NCI-H345 treated with DMSO at 0.1 percent for 48 hours (cell line): ENCODE measurements around the gene RAB30.
"Not testable (repeated sequence)": the region's sequence is repeated elsewhere in the genome, so short reads cannot be mapped to it uniquely, and the experiment has no call there.

Source experiments
- DNase-seq: peaks from one replicate; lab custom pipeline; 2025; ENCODE audit not compliant: unreplicated experiment; lab: John Stamatoyannopoulos, UW

RAB30 gene

DNA sequence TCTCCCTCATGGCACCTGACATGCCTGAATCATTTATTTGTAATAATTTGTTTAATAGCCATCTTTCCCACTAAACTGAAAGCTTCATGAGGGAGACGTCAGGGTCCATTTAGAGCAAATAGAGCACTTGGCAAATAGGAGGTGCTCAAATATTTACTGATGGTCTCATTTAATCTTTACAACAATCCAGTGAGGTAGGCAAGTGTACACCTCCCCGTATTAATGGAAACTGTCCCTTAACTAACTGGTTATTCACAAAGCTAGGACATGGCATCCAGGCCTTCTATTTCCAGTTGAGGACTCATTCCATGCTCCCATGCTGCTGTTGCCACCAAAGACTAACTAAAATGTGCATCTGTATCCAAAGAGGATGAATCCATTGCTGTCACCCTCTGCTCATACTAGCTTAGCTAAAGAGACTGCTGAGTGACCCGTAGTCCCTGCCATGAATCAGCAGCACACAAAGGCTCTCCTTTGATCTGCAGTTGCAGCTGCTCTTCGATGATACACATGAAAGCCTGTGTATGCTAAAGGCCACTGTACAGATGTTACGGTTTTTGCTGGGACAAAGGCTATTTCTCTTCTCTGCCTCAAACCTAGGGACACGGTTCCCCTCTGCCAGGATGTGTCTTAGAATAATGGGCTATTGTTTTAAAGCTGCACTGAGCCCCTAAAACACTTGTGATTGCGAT is 82.6 kb downstream of the RAB30 start:
- peak; percentile 84 for DNase-seq

DNA sequence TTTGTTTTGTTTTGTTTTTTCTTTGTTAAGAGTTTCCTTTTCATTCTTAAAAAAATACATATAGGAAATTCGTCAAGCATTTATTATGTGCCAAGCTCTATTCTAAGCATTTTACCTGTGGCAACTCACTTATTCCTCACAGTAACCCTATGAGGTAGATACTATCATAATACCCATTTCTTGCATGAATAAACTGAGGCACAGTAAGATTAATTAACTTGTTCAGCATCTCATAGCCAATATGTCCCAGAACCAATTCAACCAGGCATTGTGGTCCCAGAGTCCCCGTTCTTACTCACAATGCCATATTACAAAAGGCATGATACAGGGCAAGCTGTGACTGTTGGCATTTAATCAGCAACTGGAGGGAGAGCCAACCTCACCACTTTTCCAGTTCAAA is 83.7 kb downstream of the RAB30 start:
- no peak for DNase-seq

- no peak for DNase-seq
Observed at GRCh38 chr11:82986446-82986845, 85.3 kb downstream of the RAB30 start.

DNA sequence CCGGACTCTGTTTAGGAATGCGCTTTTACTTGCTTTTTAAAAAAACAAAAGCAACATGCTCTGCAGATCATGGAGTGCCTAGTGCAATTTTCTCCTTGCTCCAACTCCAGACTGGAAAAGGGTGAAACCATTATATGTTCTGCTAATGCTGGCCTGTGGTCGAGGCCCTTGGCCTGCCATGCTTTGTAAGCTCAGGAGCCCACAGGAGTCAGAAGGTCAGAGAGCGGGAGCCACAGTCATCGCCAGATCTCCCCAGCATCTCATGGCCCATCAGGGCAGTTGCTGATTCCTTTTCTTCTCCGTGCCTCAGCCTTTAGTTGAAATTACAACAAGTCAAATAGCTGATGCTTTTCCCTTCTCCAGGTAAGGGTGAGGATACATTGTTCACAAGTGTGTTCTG is 89.8 kb downstream of the RAB30 start:
- no peak for DNase-seq

GRCh38 chr11:82980947-82981346 is 90.8 kb downstream of the RAB30 start:
- DNase-seq, result no peak

GRCh38 chr11:82980292-82980691 is 91.4 kb downstream of the RAB30 start:
- DNase-seq, result no peak

- no peak for DNase-seq
Observed at GRCh38 chr11:82979824-82980223, 91.9 kb downstream of the RAB30 start.

- DNase-seq, result no peak
Observed at GRCh38 chr11:82978422-82979099, 93.1 kb downstream of the RAB30 start.

- DNase-seq, result no peak
Observed at GRCh38 chr11:82976786-82977185, 94.9 kb downstream of the RAB30 start.

DNA sequence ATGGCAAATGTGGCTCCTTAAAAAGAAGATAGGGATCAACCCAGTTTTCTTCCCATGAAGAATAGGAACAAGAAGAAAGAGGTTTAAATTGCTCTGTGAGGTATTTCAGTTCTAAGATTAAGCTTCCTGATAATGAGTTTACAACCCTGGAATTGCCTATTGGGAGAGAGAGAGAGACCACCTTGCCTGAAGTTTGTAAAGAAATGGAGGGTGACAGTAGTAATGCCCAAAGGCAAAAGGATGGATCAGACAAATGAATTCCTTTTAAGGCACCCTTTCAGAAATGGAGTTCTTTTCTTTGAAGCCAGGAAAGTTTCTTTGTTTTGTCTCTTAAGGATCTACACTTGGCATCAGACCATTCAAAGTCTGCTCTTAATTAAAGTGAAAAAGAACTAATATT is 95.8 kb downstream of the RAB30 start:
- no peak for DNase-seq

- no peak for DNase-seq
Observed at GRCh38 chr11:82974851-82975250, 96.8 kb downstream of the RAB30 start.

- no peak for DNase-seq
Observed at GRCh38 chr11:82974135-82974534, 97.6 kb downstream of the RAB30 start.

- no peak for DNase-seq
Observed at GRCh38 chr11:82972103-82972502, 99.6 kb downstream of the RAB30 start.

DNA sequence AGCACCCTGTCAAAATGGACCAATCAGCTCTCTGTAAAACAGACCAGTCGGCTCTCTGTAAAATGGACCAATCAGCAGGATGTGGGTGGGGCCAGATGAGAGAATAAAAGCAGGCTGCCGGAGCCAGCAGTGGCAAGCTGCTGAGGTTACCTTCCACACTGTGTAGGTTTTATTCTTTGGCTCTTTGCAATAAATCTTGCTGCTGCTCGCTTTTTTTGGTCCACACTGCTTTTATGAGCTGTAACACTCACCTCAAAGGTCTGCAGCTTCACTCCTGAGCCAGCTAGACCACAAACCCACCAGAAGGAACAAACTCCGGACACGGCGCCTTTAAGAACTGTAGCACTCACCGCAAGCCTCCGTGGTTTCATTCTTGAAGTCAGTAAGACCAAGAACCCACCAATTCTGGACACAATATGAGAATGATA is 100.2 kb downstream of the RAB30 start:
- DNase-seq, result not testable (repeated sequence)

GRCh38 chr11:82970507-82971083 is 101.1 kb downstream of the RAB30 start:
- not testable (repeated sequence) for DNase-seq

DNA sequence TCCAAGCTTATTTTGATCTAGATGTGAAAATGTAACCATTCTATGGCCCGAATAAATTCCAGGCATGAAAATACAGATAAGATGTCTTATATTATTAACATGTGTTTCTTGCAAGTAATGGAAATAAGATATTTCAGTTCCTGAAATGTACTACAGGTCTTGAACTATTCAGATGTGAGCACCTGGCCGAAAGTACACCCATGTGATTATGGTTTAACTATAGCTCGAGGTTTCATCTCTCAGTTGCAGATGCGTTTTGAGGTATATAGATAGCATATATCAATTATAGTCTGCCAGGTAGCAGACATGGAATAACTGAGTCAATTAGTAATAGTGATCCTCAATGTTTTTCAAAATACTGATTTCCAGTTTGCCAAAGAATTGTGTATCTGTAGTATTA is 101.9 kb downstream of the RAB30 start:
- DNase-seq, result no peak

DNA sequence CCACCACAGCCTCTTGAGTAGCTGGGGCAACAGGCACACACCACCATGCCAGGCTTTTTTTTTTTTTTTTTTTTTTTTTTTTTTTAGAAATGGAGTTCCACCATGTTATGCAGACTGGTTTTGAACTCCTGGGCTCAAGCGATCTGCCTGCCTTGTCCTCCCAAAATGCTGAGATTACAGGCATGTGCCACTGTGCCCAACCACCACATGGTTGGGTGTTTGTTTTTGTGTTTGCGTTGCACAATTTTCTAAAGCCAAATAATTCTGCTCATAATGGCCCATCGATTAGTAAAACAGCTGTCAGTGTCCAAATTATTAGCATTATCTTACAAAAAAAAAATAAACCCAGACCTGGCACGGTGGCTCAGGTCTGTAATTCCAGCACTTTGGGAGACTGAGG is 104.3 kb downstream of the RAB30 start:
- no peak for DNase-seq

DNA sequence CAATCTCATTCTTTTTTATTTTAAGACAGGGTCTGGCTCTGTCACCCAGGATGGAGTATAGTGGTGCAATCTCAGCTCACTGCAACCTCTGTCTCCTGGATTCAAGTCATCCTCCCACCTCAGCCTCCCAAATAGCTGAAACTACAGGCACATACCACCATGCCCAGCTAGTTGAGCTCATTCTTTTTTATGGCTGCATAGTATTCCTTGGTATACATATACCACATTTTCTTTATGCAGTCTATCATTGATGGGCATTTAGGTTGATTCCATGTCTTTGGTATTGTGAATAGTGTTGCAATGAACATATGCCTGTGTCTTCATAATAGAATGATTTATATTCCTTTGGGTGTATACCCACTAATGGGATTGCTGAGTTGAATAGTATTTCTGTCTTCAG is 109.7 kb downstream of the RAB30 start:
- DNase-seq, result not testable (repeated sequence)

DNA sequence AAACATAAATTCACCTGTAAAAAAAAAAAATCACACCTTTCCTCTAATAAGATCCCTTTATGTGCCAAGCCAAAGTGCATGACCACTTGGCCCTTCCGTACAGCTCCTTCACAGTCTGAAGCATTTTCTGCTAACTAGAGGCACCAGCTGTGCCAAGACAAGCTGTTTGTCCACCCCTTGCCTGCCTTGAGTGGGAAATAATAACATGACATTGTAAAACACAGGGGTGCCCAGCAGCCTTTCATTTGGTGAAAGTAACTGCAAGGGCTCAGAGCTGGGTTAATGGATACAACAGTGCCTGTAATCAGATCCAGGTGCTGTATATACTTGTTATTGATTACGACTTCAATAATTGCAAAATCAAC is 110.9 kb downstream of the RAB30 start:
- DNase-seq, result no peak

DNA sequence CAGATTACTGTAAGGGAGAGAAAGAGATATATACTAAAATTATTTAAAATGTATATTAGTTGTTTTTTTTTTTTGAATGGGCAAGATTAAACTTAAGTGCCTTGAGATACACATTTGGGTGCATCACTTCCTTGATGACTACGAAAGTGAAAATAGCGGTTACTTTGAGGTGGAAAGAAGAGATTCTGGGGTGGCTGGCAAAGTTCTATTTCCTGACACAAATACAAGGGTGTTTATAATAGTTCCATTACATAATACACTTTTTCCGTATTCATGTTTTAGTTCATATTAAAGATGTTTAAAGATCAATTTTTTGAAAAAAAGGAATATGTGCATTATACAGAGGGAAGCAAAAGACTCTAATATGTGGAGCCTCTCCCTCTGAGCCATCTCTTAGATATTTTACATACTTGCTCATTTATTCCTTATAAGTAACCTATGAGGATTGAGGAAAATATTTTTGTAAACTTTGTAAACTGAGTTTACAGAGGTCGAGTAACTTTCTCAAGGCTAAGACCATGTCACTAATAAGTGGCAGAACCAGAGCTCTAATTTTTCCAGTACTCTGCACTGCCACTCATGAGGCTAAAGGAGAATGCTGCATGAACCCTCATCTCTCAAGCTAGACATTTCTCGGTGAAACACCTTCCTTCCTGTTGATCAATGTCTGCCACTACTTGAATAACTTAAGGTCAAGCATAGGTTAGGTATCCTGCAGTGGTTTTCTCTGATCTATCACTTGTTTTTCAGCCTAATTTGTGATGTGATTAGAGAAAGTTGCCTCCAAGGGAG is 111.5 kb downstream of the RAB30 start:
- no peak for DNase-seq

DNA sequence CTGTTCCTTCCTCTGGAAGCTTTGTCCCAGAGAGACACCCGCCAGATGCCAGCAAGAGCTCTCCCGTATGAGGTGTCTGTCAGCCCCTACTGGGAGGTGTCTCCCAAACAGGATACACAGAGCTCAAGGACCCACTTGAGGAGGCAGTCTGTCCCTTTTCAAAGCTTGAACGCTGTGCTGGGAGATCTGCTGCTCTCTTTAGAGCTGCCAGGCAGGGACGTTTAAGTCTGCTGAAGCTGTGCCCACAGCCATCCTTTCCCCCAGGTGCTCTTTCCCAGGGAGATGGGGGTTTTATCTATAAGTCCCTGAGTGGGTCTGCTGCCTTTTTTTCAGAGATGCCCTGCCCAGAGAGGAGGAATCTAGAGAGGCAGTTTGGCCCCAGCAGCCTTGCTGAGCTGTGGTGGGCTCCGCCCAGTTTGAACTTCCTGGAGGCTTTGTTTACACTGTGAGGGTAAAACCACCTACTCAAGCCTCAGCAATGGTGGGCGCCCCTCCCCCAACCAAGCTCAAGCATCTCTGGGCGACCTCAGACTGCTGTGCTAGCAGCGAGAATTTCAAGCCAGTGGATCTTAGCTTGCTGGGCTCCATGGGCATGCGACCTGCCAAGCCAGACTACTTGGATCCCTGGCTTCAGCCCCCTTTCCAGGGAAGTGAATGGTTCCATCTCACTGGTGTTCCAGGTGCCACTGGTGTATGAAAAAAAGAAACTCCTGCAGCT is 115.8 kb downstream of the RAB30 start:
- DNase-seq, result peak; percentile 27
